Chondrocyte (in vitro differentiated cells): ENCODE data around the gene GAS7. TPM values are rescaled to one million over a fixed set of nuclear protein-coding genes. Genes with fewer than 3 reads are reported as not detected.

Experiments
- DNase-seq: peaks from one replicate; pipeline ENCODE4 v3.0.0; 2021; ENCODE audit warnings: mixed read lengths, low spot score
- H3K27ac Mint-ChIP-seq: one replicate; pipeline ENCODE4 v1.8.0; 2021; ENCODE audit warnings: mild to moderate bottlenecking, moderate library complexity, mixed read lengths; ENCODE audit not compliant: unreplicated experiment
- H3K27me3 Mint-ChIP-seq: 2 replicates; pipeline ENCODE4 v1.8.0; 2021; ENCODE audit warnings: low read depth, mixed read lengths
- H3K36me3 Mint-ChIP-seq: 2 replicates; pipeline ENCODE4 v1.8.0; 2021; ENCODE audit warnings: low read depth, mixed read lengths
- H3K4me1 Mint-ChIP-seq: 2 replicates; pipeline ENCODE4 v1.8.0; 2021; ENCODE audit warnings: low read depth, mild to moderate bottlenecking, mixed read lengths
- H3K4me3 Mint-ChIP-seq: one replicate; pipeline ENCODE4 v1.8.0; 2021; ENCODE audit warnings: mild to moderate bottlenecking, moderate library complexity, mixed read lengths; ENCODE audit not compliant: unreplicated experiment
- H3K9me3 Mint-ChIP-seq: 2 replicates; pipeline ENCODE4 v1.8.0; 2021; ENCODE audit warnings: low read depth, mixed read lengths
- total RNA-seq: library from RNA; stranded (reverse); gene quantifications from 3 replicates; pipeline ENCODE4 v1.2.1, GENCODE V29; 2021
- TF ChIP-seq, protein P1 (sequence below): fragments of 200-600 bp; sonication (generic); IDR thresholded peaks from 2 replicates; pipeline ENCODE4 v1.5.0; 2021; ENCODE audit warnings: antibody characterized with exemption, mild to moderate bottlenecking, moderate library complexity

The GAS7 gene
- total RNA-seq, 1 donor from 2014 or later: 6.9 TPM

DNA sequence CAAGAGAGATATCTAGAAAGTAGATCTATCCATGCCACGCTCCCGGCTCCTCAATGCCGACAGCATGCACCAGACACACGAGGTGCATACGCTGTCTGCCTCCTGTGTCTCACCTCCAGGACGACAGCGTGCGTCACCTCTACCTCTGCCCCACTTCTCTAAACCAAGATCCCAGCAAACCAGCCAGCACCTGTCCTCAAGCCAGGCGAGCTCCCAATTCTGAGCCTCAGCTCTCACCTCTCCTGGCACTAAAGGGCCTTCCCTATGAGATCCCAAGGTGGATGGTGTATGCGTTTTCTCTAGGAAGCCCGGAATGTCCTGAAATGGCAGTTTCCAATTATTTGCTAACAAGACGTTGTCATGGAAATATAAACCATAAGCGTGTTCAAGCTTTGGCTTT lies 257.1 kb downstream of the GAS7 start:
- Mint-ChIP-seq H3K4me1 (peaks cover 9% of the 10 kb centered on the region), H3K9me3 (peaks cover 2% of the 10 kb centered on the region), H3K36me3 (peaks cover 4% of the 10 kb centered on the region), H3K27ac (no peak overlapping the region), H3K27me3 (no peaks in the 10 kb centered on the region), H3K4me3 (no peak overlapping the region)
- DNase-seq: peak; percentile 27
- TF ChIP-seq, protein P1, sequence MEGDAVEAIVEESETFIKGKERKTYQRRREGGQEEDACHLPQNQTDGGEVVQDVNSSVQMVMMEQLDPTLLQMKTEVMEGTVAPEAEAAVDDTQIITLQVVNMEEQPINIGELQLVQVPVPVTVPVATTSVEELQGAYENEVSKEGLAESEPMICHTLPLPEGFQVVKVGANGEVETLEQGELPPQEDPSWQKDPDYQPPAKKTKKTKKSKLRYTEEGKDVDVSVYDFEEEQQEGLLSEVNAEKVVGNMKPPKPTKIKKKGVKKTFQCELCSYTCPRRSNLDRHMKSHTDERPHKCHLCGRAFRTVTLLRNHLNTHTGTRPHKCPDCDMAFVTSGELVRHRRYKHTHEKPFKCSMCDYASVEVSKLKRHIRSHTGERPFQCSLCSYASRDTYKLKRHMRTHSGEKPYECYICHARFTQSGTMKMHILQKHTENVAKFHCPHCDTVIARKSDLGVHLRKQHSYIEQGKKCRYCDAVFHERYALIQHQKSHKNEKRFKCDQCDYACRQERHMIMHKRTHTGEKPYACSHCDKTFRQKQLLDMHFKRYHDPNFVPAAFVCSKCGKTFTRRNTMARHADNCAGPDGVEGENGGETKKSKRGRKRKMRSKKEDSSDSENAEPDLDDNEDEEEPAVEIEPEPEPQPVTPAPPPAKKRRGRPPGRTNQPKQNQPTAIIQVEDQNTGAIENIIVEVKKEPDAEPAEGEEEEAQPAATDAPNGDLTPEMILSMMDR: no peak

DNA sequence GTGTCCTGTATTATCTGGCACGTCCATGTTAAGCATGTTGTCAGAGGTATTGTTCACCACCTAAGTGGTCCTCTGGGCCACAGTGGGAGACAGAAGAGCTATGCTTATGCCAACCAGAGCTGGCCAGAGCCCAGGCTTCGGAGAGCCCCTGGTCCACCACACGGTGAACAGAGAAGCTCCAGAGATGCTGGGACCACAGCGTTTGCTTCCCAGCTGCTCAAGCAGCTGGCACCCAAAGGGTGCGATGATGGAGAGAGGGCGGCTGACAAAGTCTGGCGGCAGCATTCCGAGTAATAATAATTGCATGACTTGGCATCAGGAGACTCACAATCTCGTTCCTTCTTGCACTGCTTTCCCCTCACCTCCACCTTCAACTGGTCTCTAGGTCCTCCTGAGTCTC lies 257.6 kb downstream of the GAS7 start:
- peak; percentile 61 for DNase-seq

GRCh38 chr17:9938764-9939163 lies 259.6 kb downstream of the GAS7 start:
- peaks cover 9% of the 10 kb centered on the region for H3K4me1 Mint-ChIP-seq
- H3K27ac Mint-ChIP-seq: no peak overlapping the region
- TF ChIP-seq, protein P1: no peak
- peaks cover 2% of the 10 kb centered on the region for H3K9me3 Mint-ChIP-seq
- H3K36me3 Mint-ChIP-seq: peaks cover 2% of the 10 kb centered on the region
- H3K4me3 Mint-ChIP-seq: no peak overlapping the region
- DNase-seq: no peak
- no peaks in the 10 kb centered on the region for H3K27me3 Mint-ChIP-seq

More for the DNA sequence above, 257.6 kb downstream of the GAS7 start:
- TF ChIP-seq, protein P1: no peak
- Mint-ChIP-seq H3K36me3 (peaks cover 4% of the 10 kb centered on the region), H3K27ac (no peak overlapping the region), H3K9me3 (peaks cover 2% of the 10 kb centered on the region), H3K27me3 (no peaks in the 10 kb centered on the region), H3K4me1 (peaks cover 9% of the 10 kb centered on the region), H3K4me3 (no peak overlapping the region)

DNA sequence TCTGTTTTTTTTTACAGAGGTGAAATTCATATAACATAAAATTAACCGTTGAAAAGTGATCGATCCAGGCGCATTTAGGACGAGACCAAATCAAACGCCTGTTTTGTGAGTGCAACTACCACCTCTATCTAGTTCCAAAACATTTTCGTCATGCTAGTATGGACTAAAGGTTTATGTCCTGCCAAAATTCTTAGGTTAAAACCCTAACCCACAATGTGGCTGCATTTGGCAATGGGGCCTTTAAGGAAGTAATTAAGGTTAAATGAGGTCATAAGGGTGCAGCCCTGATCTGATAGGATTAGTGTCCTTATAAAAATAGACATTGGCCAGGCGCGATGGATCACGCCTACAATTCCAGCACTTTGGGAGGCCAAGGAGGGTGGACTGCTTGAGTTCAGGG lies 260.5 kb downstream of the GAS7 start:
- Mint-ChIP-seq H3K4me3 (no peak overlapping the region), H3K36me3 (peaks cover 2% of the 10 kb centered on the region), H3K9me3 (peaks cover 2% of the 10 kb centered on the region), H3K27me3 (no peaks in the 10 kb centered on the region), H3K27ac (no peak overlapping the region), H3K4me1 (peaks cover 9% of the 10 kb centered on the region)
- TF ChIP-seq, protein P1: no peak
- no peak for DNase-seq

DNA sequence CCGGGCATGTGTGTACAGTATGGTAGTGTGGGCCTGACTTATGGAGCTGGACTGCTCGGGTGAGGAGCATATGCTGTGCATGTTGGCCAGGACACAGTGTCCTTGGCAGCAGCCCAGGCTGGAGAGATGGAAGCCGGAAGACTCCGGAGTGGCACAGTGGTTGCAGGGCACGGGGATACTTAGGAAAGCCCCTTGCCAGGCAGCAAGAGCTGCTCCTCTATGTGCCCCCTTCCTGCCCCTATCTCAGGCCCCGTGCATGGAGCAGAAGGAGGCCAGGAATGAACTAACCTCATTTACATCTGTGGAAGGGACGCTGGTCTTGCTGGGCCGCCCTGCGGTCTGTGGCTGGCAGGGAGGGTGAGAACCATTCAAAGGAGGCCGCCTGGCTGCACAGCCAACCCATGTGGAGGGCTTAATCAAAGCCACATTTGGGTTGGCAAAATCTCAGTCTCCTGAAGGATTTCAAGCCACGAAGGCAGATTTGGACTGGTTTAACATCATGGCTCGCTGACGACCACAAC lies 261.1 kb downstream of the GAS7 start:
- H3K9me3 Mint-ChIP-seq: peaks cover 2% of the 10 kb centered on the region
- no peak for DNase-seq
- H3K27me3 Mint-ChIP-seq: no peaks in the 10 kb centered on the region
- H3K36me3 Mint-ChIP-seq: peaks cover 2% of the 10 kb centered on the region
- TF ChIP-seq, protein P1: no peak
- no peak overlapping the region for H3K4me3 Mint-ChIP-seq
- H3K4me1 Mint-ChIP-seq: peaks cover 14% of the 10 kb centered on the region
- peak overlapping the region; percentile 41 for H3K27ac Mint-ChIP-seq
